ENCODE data around the gene CLIC6. TPM values are rescaled to one million over a fixed set of nuclear protein-coding genes. Genes with fewer than 3 reads are reported as not detected.

Gene CLIC6
- total and polyA plus RNA-seq, 2 of the 8 experiments (the other 6 are each of a cell fraction or from before 2014, with no cell fraction given), result 0.42 to 1.3 TPM

- TF ChIP-seq TAF7 (optimal IDR thresholded peaks at IDR 0.05; ENCODE audit: borderline replicate concordance, low read depth, low read length) (no peak), E2F6 (IDR thresholded peaks at IDR 0.05) (no peak), CTCF (IDR thresholded peaks at IDR 0.05; ENCODE audit: control extremely low read depth in 1 of 3, insufficient read depth in 1 of 3, low read depth in 1 of 3, low read length in 3 of 3) (no peak)
These were observed 520 bp downstream of the CLIC6 start (continued) for GRCh38 chr21:34669149-34669879.
